Measurements from ENCODE around the gene WNT7B. TPM values are rescaled to one million over a fixed set of nuclear protein-coding genes. Genes with fewer than 3 reads are reported as not detected.

WNT7B gene
- total RNA-seq, 4 donors from 2014 or later = 0.41 TPM; not detected in 3

GRCh38 chr22:45908961-45909360 is 68.0 kb downstream of the WNT7B start:
- Histone ChIP-seq H3K4me3 (no peak overlapping the region), H3K36me3 (no peaks in the 10 kb centered on the region), H3K27me3 (no peaks in the 10 kb centered on the region), H3K27ac (no peak overlapping the region), H3K4me1 (no peaks in the 10 kb centered on the region), H3K9me3 (no peaks in the 10 kb centered on the region)
- DNase-seq = no peak
- intact Hi-C loops (cut with DNase I; ENCODE audit: low total_unique reads) = no loop called here
- TF ChIP-seq, protein P1, sequence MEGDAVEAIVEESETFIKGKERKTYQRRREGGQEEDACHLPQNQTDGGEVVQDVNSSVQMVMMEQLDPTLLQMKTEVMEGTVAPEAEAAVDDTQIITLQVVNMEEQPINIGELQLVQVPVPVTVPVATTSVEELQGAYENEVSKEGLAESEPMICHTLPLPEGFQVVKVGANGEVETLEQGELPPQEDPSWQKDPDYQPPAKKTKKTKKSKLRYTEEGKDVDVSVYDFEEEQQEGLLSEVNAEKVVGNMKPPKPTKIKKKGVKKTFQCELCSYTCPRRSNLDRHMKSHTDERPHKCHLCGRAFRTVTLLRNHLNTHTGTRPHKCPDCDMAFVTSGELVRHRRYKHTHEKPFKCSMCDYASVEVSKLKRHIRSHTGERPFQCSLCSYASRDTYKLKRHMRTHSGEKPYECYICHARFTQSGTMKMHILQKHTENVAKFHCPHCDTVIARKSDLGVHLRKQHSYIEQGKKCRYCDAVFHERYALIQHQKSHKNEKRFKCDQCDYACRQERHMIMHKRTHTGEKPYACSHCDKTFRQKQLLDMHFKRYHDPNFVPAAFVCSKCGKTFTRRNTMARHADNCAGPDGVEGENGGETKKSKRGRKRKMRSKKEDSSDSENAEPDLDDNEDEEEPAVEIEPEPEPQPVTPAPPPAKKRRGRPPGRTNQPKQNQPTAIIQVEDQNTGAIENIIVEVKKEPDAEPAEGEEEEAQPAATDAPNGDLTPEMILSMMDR (IDR thresholded peaks at IDR 0.05) = no peak

GRCh38 chr22:45907996-45908395 is 69.0 kb downstream of the WNT7B start:
- no peak for DNase-seq
- Histone ChIP-seq H3K4me1 (no peaks in the 10 kb centered on the region), H3K27ac (no peak overlapping the region), H3K27me3 (no peaks in the 10 kb centered on the region), H3K36me3 (no peaks in the 10 kb centered on the region), H3K9me3 (no peaks in the 10 kb centered on the region), H3K4me3 (no peak overlapping the region)
- no peak for TF ChIP-seq POLR2A (IDR thresholded peaks at IDR 0.05)
- TF ChIP-seq, protein P1 (IDR thresholded peaks at IDR 0.05) = no peak
- intact Hi-C loops (cut with DNase I; ENCODE audit: low total_unique reads) = no loop called here

GRCh38 chr22:45907378-45907777 is 69.6 kb downstream of the WNT7B start:
- H3K4me3 ChIP-seq = no peak overlapping the region
- TF ChIP-seq, protein P1 (IDR thresholded peaks at IDR 0.05) = no peak
- no peak for TF ChIP-seq POLR2A (IDR thresholded peaks at IDR 0.05)
- intact Hi-C loops (cut with DNase I; ENCODE audit: low total_unique reads) = no loop called here

DNA sequence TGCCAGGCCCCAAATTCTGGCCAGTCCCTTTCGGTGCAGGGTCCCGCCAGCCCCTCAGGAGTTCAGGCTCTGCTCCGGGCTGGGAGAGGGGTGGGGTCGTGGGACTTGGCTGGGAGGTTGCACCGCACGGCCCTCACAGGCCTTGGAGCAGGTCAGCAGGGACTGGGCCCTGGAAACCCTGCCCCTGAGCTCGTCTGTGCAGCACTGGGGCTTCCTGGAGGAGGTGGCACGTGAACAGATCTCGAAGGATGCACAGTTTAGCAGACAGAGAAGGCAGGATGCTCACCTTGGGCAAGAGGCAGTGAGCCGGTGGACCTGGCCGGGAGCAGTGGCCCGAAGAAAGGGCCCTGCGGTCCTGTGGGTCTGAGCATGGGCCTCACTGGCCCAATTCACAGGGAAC is 70.0 kb downstream of the WNT7B start:
- Histone ChIP-seq H3K4me3 (no peak overlapping the region), H3K36me3 (no peaks in the 10 kb centered on the region), H3K27me3 (no peaks in the 10 kb centered on the region), H3K27ac (no peak overlapping the region), H3K9me3 (no peaks in the 10 kb centered on the region), H3K4me1 (no peaks in the 10 kb centered on the region)
- TF ChIP-seq, protein P1 (IDR thresholded peaks at IDR 0.05) = no peak
- no peak for TF ChIP-seq POLR2A (IDR thresholded peaks at IDR 0.05)
- no peak for DNase-seq
- intact Hi-C loops (cut with DNase I; ENCODE audit: low total_unique reads) = no loop called here

More at GRCh38 chr22:45907378-45907777, 69.6 kb downstream of the WNT7B start:
- DNase-seq = no peak
- H3K27me3 ChIP-seq = no peaks in the 10 kb centered on the region
- H3K36me3 ChIP-seq = no peaks in the 10 kb centered on the region
- H3K4me1 ChIP-seq = no peaks in the 10 kb centered on the region
- H3K27ac ChIP-seq = no peak overlapping the region
- no peaks in the 10 kb centered on the region for H3K9me3 ChIP-seq

DNA sequence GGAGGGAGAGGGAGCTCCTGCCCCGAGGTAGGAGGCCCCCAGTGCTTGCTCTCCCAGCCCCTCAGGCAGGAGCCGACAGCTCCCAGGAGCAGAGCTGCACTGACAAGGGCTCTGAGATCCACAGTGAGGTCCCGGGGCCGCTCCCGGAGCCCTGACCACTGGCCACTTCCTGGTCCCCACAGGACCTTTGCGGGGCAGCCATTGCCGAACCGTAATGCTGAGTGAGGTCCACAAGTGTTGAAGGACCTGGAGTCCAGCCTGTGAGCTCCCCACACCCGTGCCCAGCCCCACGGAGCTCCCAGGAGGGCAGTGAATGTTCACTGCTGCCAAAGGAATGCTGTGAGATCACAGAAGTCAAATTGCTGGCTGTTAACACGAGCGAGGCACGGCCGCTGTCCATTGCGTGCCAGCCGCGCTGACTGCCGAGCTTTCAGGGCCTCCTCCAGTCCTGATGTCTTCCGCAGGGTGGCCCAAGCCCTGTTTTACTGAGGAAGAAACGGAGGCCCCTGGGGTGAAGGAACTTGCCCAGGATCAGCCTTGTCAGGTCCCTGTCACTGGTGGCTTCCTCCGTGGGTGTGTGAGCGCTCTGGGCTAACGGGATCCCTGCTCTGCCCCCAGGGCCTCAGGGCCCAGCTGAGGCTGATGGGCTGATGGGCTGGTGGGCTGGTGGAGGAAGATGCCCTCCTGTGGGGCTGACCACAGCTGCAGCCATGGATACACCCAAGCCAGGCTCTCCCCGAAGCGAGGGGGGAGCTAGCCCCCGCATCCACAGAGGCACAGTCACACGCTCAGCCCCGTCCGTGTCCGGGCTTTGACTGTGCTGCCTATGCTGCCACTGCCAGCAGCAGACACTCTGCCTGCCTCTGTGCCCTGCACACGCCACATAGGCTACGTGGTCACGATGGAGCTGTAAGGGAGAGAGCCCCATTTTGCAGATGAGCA is 70.8 kb downstream of the WNT7B start:
- intact Hi-C loops (cut with DNase I; ENCODE audit: low total_unique reads) = no loop called here
- Histone ChIP-seq H3K4me1 (no peaks in the 10 kb centered on the region), H3K27me3 (no peaks in the 10 kb centered on the region), H3K36me3 (no peaks in the 10 kb centered on the region), H3K4me3 (no peak overlapping the region), H3K9me3 (no peaks in the 10 kb centered on the region), H3K27ac (no peak overlapping the region)
- DNase-seq = no peak
- TF ChIP-seq POLR2A (IDR thresholded peaks at IDR 0.05) = no peak
- TF ChIP-seq, protein P1 (IDR thresholded peaks at IDR 0.05) = no peak
